GM12878 (cell line): ENCODE results near the gene ZNF629. TPM values are rescaled to one million over a fixed set of nuclear protein-coding genes. Genes with fewer than 3 reads are reported as not detected.

Experiments used
- BHLHE40 ChIP-seq, 2 experiments: fragments of 450-650 bp in 1 of 2; IDR thresholded peaks; 2 replicates each; pipeline ENCODE4 v1.6.1; 2011 to 2017; ENCODE audit warnings: low read depth in 2 of 2, borderline replicate concordance in 1 of 2, improper control_type of control experiment in 1 of 2, low read length in 1 of 2, mild to moderate bottlenecking in 1 of 2
- EED ChIP-seq: sonication (generic); IDR thresholded peaks from 2 replicates; pipeline ENCODE4 v1.6.1; 2016; ENCODE audit warnings: antibody characterized with exemption, low read depth
- HDAC6 ChIP-seq: fragments of 200-600 bp; sonication (generic); IDR thresholded peaks from one replicate; pipeline ENCODE4 v1.8.0; 2017; ENCODE audit warnings: antibody characterized with exemption; ENCODE audit not compliant: unreplicated experiment
- NFXL1 ChIP-seq: fragments of 450-650 bp; IDR thresholded peaks from 2 replicates; pipeline ENCODE4 v1.6.1; 2017; ENCODE audit warnings: antibody characterized with exemption, mild to moderate bottlenecking, borderline replicate concordance
- NFYB ChIP-seq: IDR thresholded peaks from 2 replicates; pipeline ENCODE4 v1.6.1; 2011; ENCODE audit warnings: low read depth, mild to moderate bottlenecking, low read length, improper control_type of control experiment, moderate library complexity; ENCODE audit not compliant: insufficient read depth
- PAX5 ChIP-seq: IDR thresholded peaks from 2 replicates; pipeline ENCODE4 v1.6.1; 2011; ENCODE audit warnings: low read depth, low read length, borderline replicate concordance
- PML ChIP-seq: IDR thresholded peaks from 2 replicates; pipeline ENCODE4 v1.6.1; 2012; ENCODE audit warnings: low read length, inconsistent platforms
- RB1 ChIP-seq: fragments of 450-650 bp; formaldehyde crosslinking; IDR thresholded peaks from 2 replicates; pipeline ENCODE4 v1.6.1; 2017; ENCODE audit warnings: mild to moderate bottlenecking, borderline replicate concordance
- RCOR1 ChIP-seq: conservative IDR thresholded peaks from 2 replicates; pipeline ENCODE4 v1.6.1; 2012; ENCODE audit warnings: low read depth, low read length, improper control_type of control experiment
- SUPT20H ChIP-seq: IDR thresholded peaks from 2 replicates; pipeline ENCODE4 v1.6.1; 2011; ENCODE audit warnings: low read depth, mild to moderate bottlenecking, low read length, moderate library complexity, borderline replicate concordance; ENCODE audit not compliant: control insufficient read depth
- TBL1XR1 ChIP-seq: IDR thresholded peaks from 2 replicates; pipeline ENCODE4 v1.6.1; 2012; ENCODE audit warnings: low read depth, low read length, improper control_type of control experiment
- WRNIP1 ChIP-seq: IDR thresholded peaks from 2 replicates; pipeline ENCODE4 v1.6.1; 2011; ENCODE audit warnings: low read depth, low read length, improper control_type of control experiment, borderline replicate concordance
- YY1 ChIP-seq: IDR thresholded peaks from 2 replicates; pipeline ENCODE4 v1.6.1; 2011; ENCODE audit warnings: low read depth, mild to moderate bottlenecking, low read length
- ZNF217 ChIP-seq: fragments of 450-650 bp; IDR thresholded peaks from 2 replicates; pipeline ENCODE4 v1.6.1; 2017; ENCODE audit warnings: antibody characterized with exemption, mild to moderate bottlenecking
- ZNF622 ChIP-seq: fragments of 450-650 bp; IDR thresholded peaks from 2 replicates; pipeline ENCODE4 v1.6.1; 2017; ENCODE audit warnings: mild to moderate bottlenecking, inconsistent platforms
- polyA plus RNA-seq, 11 experiments: library from polyadenylated mRNA; depleted of rRNA in 4 of 11; unstranded in 6 of 11; stranded (reverse) in 5 of 11; fragments of >200 nt; fragmentation: Nextera tagmentation in 4 of 11; fragmentation: Illumina TruSeq in 1 of 11; extraction: Ambion mirVana in 4 of 11; extraction: Trizol in 1 of 11; gene quantifications; 1 replicate in 1 of 11; 2 replicates in 10 of 11; pipeline versions ENCODE4 v1.2.1 to v1.2.3, GENCODE V29; 2011 to 2016; ENCODE audit warnings: inconsistent platforms in 2 of 11, missing spikeins in 2 of 11, low read depth in 1 of 11
- total RNA-seq, 4 experiments: library from RNA; depleted of rRNA in 3 of 4; stranded (reverse); fragments of >200 nt in 3 of 4; fragmentation: Illumina TruSeq in 1 of 4; extraction: Trizol in 1 of 4; gene quantifications; 2 replicates each; pipeline versions ENCODE4 v1.2.1 to v1.2.3, GENCODE V29; 2013 to 2021
- TF ChIP-seq, protein P1 (sequence below): IDR thresholded peaks from 2 replicates; pipeline ENCODE4 v1.6.1; 2011; ENCODE audit warnings: borderline replicate concordance, low read depth, mild to moderate bottlenecking, moderate library complexity, mixed read lengths, low read length; ENCODE audit not compliant: insufficient read depth; ENCODE audit errors: extremely low read length
- TF ChIP-seq, protein P2 (sequence below), 3 experiments: IDR thresholded peaks in 2 of 3; conservative IDR thresholded peaks in 1 of 3; 2 replicates each; pipeline ENCODE4 v1.5.1; 2011; ENCODE audit warnings: low read depth in 3 of 3, low read length in 3 of 3, mild to moderate bottlenecking in 3 of 3, control low read depth in 2 of 3, moderate library complexity in 2 of 3, inconsistent platforms in 1 of 3, mixed read lengths in 1 of 3; ENCODE audit not compliant: control insufficient read depth in 2 of 3, insufficient read depth in 1 of 3; ENCODE audit errors: extremely low read depth in 1 of 3
- TF ChIP-seq, protein P3 (sequence below): IDR thresholded peaks from 2 replicates; pipeline ENCODE4 v1.6.1; 2011; ENCODE audit warnings: low read depth, mild to moderate bottlenecking, low read length, moderate library complexity, borderline replicate concordance; ENCODE audit errors: extremely low read depth
- TF ChIP-seq, protein P4 (sequence below): fragments of 450-650 bp; IDR thresholded peaks from 2 replicates; pipeline ENCODE4 v1.6.1; 2018; ENCODE audit warnings: mild to moderate bottlenecking, low read depth, moderate library complexity; ENCODE audit not compliant: partially characterized antibody
- TF ChIP-seq, protein P5 (sequence below): IDR thresholded peaks from 2 replicates; pipeline ENCODE4 v1.6.1; 2012; ENCODE audit warnings: mild to moderate bottlenecking, low read depth, low read length

The ZNF629 gene
- total and polyA plus RNA-seq, 10 of the 15 experiments (the other 5 are each of a cell fraction or from before 2014, with no cell fraction given), result 0.02 to 0.69 (median 0.40) TPM

DNA sequence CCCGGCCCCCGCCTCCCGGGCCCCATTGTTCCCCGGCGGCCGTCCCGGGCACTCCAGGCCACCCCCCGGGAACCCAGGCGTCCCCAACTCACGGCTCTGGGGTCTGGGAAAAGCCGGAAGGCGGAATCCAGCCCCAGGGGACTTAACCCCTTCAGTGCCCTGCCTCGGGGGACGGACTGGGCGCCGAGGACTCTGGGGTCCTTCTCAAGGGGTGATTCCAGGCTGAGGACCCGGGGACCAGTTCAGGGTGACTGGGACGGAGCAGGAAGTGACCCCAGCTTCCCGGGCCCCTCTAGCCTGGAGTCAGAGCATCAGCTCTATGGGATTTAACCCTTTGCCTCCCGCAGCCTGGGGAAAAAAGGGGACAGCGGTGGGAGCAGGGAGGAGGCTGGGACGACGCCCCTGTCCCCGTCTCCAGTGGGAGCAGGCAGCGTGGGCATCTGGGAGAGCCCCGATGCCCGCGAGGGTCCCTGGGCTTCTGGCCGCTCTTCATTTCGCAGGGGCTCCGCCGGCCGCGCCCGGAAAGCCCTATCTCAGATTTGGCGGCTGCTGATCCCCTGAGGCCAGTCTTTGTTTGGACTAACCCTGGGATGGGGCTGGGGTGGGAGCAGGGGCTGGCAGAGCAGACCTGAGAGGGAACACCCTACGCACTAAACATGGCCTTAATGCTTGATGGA, at the start of gene ZNF629 (continued):
- TF ChIP-seq PAX5 (no peak), RB1 (no peak), RCOR1 (no peak), HDAC6 (no peak), NFYB (no peak), BHLHE40 (IDR thresholded peaks at IDR 0.05; ENCODE audit: borderline replicate concordance in 1 of 2, low read depth in 2 of 2, low read length in 1 of 2) (no peak), WRNIP1 (no peak), NFXL1 (no peak), YY1 (0 out of 2 replicates have a peak, but pooled peaks have one; percentile 15), TBL1XR1 (no peak), PML (no peak), SUPT20H (no peak), ZNF622 (no peak), ZNF217 (no peak), EED (no peak)
- TF ChIP-seq, protein P1, sequence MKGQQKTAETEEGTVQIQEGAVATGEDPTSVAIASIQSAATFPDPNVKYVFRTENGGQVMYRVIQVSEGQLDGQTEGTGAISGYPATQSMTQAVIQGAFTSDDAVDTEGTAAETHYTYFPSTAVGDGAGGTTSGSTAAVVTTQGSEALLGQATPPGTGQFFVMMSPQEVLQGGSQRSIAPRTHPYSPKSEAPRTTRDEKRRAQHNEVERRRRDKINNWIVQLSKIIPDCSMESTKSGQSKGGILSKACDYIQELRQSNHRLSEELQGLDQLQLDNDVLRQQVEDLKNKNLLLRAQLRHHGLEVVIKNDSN, result no peak
- TF ChIP-seq, protein P2, sequence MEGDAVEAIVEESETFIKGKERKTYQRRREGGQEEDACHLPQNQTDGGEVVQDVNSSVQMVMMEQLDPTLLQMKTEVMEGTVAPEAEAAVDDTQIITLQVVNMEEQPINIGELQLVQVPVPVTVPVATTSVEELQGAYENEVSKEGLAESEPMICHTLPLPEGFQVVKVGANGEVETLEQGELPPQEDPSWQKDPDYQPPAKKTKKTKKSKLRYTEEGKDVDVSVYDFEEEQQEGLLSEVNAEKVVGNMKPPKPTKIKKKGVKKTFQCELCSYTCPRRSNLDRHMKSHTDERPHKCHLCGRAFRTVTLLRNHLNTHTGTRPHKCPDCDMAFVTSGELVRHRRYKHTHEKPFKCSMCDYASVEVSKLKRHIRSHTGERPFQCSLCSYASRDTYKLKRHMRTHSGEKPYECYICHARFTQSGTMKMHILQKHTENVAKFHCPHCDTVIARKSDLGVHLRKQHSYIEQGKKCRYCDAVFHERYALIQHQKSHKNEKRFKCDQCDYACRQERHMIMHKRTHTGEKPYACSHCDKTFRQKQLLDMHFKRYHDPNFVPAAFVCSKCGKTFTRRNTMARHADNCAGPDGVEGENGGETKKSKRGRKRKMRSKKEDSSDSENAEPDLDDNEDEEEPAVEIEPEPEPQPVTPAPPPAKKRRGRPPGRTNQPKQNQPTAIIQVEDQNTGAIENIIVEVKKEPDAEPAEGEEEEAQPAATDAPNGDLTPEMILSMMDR (IDR thresholded peaks at IDR 0.05 in 2 of 3, conservative IDR thresholded peaks at IDR 0.05 in 1 of 3; ENCODE audit: control insufficient read depth in 2 of 3, extremely low read depth in 1 of 3, insufficient read depth in 1 of 3, low read depth in 3 of 3, low read length in 3 of 3), result no peak
- TF ChIP-seq, protein P3, sequence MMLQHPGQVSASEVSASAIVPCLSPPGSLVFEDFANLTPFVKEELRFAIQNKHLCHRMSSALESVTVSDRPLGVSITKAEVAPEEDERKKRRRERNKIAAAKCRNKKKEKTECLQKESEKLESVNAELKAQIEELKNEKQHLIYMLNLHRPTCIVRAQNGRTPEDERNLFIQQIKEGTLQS, result no peak
- TF ChIP-seq, protein P4, sequence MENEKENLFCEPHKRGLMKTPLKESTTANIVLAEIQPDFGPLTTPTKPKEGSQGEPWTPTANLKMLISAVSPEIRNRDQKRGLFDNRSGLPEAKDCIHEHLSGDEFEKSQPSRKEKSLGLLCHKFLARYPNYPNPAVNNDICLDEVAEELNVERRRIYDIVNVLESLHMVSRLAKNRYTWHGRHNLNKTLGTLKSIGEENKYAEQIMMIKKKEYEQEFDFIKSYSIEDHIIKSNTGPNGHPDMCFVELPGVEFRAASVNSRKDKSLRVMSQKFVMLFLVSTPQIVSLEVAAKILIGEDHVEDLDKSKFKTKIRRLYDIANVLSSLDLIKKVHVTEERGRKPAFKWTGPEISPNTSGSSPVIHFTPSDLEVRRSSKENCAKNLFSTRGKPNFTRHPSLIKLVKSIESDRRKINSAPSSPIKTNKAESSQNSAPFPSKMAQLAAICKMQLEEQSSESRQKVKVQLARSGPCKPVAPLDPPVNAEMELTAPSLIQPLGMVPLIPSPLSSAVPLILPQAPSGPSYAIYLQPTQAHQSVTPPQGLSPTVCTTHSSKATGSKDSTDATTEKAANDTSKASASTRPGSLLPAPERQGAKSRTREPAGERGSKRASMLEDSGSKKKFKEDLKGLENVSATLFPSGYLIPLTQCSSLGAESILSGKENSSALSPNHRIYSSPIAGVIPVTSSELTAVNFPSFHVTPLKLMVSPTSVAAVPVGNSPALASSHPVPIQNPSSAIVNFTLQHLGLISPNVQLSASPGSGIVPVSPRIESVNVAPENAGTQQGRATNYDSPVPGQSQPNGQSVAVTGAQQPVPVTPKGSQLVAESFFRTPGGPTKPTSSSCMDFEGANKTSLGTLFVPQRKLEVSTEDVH, result no peak
- TF ChIP-seq, protein P5, sequence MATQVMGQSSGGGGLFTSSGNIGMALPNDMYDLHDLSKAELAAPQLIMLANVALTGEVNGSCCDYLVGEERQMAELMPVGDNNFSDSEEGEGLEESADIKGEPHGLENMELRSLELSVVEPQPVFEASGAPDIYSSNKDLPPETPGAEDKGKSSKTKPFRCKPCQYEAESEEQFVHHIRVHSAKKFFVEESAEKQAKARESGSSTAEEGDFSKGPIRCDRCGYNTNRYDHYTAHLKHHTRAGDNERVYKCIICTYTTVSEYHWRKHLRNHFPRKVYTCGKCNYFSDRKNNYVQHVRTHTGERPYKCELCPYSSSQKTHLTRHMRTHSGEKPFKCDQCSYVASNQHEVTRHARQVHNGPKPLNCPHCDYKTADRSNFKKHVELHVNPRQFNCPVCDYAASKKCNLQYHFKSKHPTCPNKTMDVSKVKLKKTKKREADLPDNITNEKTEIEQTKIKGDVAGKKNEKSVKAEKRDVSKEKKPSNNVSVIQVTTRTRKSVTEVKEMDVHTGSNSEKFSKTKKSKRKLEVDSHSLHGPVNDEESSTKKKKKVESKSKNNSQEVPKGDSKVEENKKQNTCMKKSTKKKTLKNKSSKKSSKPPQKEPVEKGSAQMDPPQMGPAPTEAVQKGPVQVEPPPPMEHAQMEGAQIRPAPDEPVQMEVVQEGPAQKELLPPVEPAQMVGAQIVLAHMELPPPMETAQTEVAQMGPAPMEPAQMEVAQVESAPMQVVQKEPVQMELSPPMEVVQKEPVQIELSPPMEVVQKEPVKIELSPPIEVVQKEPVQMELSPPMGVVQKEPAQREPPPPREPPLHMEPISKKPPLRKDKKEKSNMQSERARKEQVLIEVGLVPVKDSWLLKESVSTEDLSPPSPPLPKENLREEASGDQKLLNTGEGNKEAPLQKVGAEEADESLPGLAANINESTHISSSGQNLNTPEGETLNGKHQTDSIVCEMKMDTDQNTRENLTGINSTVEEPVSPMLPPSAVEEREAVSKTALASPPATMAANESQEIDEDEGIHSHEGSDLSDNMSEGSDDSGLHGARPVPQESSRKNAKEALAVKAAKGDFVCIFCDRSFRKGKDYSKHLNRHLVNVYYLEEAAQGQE, result no peak
